Adrenal gland (tissue), 12 donors: Measurements from ENCODE around the gene EHMT1. TPM values are rescaled to one million over a fixed set of nuclear protein-coding genes. Genes with fewer than 3 reads are reported as not detected.

Source experiments
- DNase-seq, 7 donors: peaks; one replicate each; pipeline ENCODE4 v3.0.0-alpha.2; 2019 to 2020
- H3K27ac ChIP-seq, 5 donors: fragments of 200-600 bp; sonication (generic) in 4 of 5; 1 replicate in 3 of 5; 2 replicates in 2 of 5; pipeline versions ENCODE4 v1.5.1 to v1.8.0; 2016 to 2020; ENCODE audit warnings: mild to moderate bottlenecking in 1 of 5
- H3K27me3 ChIP-seq: fragments of 200-600 bp; 2 replicates; pipeline ENCODE4 v1.8.0; 2021
- H3K36me3 ChIP-seq, 2 donors: fragments of 200-600 bp; replicated peaks in 1 of 2; 1 replicate in 1 of 2; 2 replicates in 1 of 2; pipeline versions ENCODE4 v1.5.1 to v1.8.0; 2018 to 2022
- H3K4me1 ChIP-seq, 2 donors: fragments of 200-600 bp; replicated peaks in 1 of 2; 1 replicate in 1 of 2; 2 replicates in 1 of 2; pipeline versions ENCODE4 v1.5.1 to v1.8.0; 2018 to 2021
- H3K4me3 ChIP-seq, 4 donors: fragments of 200-600 bp; sonication (generic) in 3 of 4; one replicate each; pipeline ENCODE4 v1.5.1; 2016 to 2018
- H3K9me3 ChIP-seq, 3 donors: fragments of 200-600 bp; sonication (generic) in 1 of 3; replicated peaks in 1 of 3; 1 replicate in 2 of 3; 2 replicates in 1 of 3; pipeline versions ENCODE4 v1.5.1 to v1.8.0; 2016 to 2021
- CTCF ChIP-seq, 6 experiments: fragments of 450-650 bp in 4 of 6; fragments of 200-600 bp in 2 of 6; sonication (generic) in 1 of 6; IDR thresholded peaks; 1 replicate in 5 of 6; 2 replicates in 1 of 6; pipeline versions ENCODE4 v1.5.1 to v1.8.0; 2016 to 2021; ENCODE audit warnings: antibody characterized with exemption in 6 of 6, mild to moderate bottlenecking in 2 of 6, moderate library complexity in 1 of 6
- POLR2A ChIP-seq, 2 donors: fragments of 450-650 bp; IDR thresholded peaks; one replicate each; pipeline ENCODE4 v1.6.1; 2017; ENCODE audit warnings: antibody characterized with exemption in 2 of 2, mild to moderate bottlenecking in 2 of 2, moderate library complexity in 1 of 2
- WGBS, 4 donors: extraction: QIAGEN DNeasy Blood & Tissue Kit in 2 of 4; methylation state at CpG; one replicate each; pipeline versions ENCODE4 v1.1.5 to v1.1.7; 2013 to 2017; 5-methylcytosine and 5-hydroxymethylcytosine counted together
- intact Hi-C, 2 donors: fragments of 100-400 bp; cut with DNase I; formaldehyde crosslinking; loops; one replicate each; pipeline versions ENCODE4 v1.14.1 to v1.15.0; 2022 to 2023
- polyA plus RNA-seq, 3 donors: library from polyadenylated mRNA; stranded (reverse); fragments of 200-250 nt in 2 of 3; fragments of 350-450 nt in 1 of 3; fragmentation: Illumina TruSeq in 1 of 3; extraction: RNeasy Lipid Tissue Mini Kit (QIAGEN cat#74804) in 1 of 3; gene quantifications; one replicate each; pipeline ENCODE4 v1.2.3, GENCODE V29; 2013 to 2014
- total RNA-seq, 9 donors: library from RNA; depleted of rRNA in 4 of 9; stranded (reverse); fragments of >200 nt in 4 of 9; fragments of 120-200 nt in 1 of 9; fragmentation: NEBNext Ultra II Directional in 1 of 9; extraction: Animal tissue kit (Norgen Biotek cat#: 25700) in 1 of 9; gene quantifications; one replicate each; pipeline versions ENCODE4 v1.1.0 to v1.2.4, GENCODE V29; 2013 to 2023
- donor health status: healthy with polysubstance abuse.
- donor health status: Bipolar disorder and iron deficiency.
- donor health status: DM: yes; HTN: yes; CAD: no.
- donor health status: DM: no; HTN: no; CAD: no.
- donor health status: DM: no; HTN: no; CAD: no.
- donor health status: DM: yes; HTN: yes; CAD: no.

The EHMT1 gene
- total and polyA plus RNA-seq, 12 donors = 42.0 to 171 (median 71.0) TPM

GRCh38 chr9:137834846-137835546 lies 216.2 kb downstream of the EHMT1 start:
- Histone ChIP-seq H3K27ac (no peak overlapping the region), H3K4me1 (no peaks in the 10 kb centered on the region), H3K4me3 (no peak overlapping the region), H3K9me3 (no peaks in the 10 kb centered on the region), H3K36me3 (peaks cover 0 to 44% of the 10 kb centered on the region in 2 donors), H3K27me3 (no peaks in the 10 kb centered on the region)
- 95 to 97% (median 96%) methylated on average over 46 to 66 of the region's 66 CpGs for WGBS, 4 donors
- intact Hi-C loops = no loop called here
- no peak for DNase-seq
- no peak for TF ChIP-seq POLR2A (IDR thresholded peaks at IDR 0.05)
- TF ChIP-seq CTCF (IDR thresholded peaks at IDR 0.05) = no peak

GRCh38 chr9:137836151-137836830 lies 217.5 kb downstream of the EHMT1 start:
- Histone ChIP-seq H3K4me1 (no peaks in the 10 kb centered on the region), H3K27ac (no peak overlapping the region), H3K9me3 (no peaks in the 10 kb centered on the region), H3K4me3 (no peak overlapping the region), H3K27me3 (no peaks in the 10 kb centered on the region), H3K36me3 (peaks cover 0 to 44% of the 10 kb centered on the region in 2 donors)
- no peak for DNase-seq
- intact Hi-C loops = no loop called here
- WGBS, 4 donors = 86 to 94% (median 91%) methylated on average over 22 to 28 of the region's 28 CpGs
- TF ChIP-seq POLR2A (IDR thresholded peaks at IDR 0.05) (no peak), CTCF (IDR thresholded peaks at IDR 0.05) (no peak)

DNA sequence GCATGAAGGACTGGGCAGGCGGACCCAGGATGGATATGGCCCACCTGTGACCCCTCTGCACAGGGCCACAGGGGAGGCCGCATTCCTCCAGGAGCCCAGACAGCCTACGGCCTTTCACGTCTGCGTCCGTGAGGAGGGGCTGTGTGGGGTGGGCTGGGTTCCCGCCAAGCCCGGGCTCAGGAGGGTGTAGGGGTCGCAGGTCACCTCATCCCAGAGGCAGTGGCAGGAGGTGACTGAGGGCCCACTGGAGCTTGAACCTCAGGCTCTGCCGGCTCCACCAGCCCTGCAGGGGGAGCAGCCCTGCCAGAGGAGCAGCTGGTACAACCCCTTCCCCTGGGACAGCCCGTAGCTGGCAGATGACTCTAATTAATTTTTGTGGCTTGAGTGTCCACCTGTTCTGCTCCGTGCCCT lies 218.0 kb downstream of the EHMT1 start:
- WGBS, 4 donors = 70 to 80% (median 76%) methylated on average over 1 to 12 of the region's 12 CpGs
- Histone ChIP-seq H3K9me3 (no peaks in the 10 kb centered on the region), H3K27me3 (no peaks in the 10 kb centered on the region), H3K36me3 (peaks cover 0 to 44% of the 10 kb centered on the region in 2 donors), H3K4me3 (no peak overlapping the region), H3K27ac (no peak overlapping the region), H3K4me1 (no peaks in the 10 kb centered on the region)
- DNase-seq = no peak
- TF ChIP-seq POLR2A (IDR thresholded peaks at IDR 0.05) = no peak
- TF ChIP-seq CTCF (IDR thresholded peaks at IDR 0.05) = no peak
- intact Hi-C loops = no loop called here

DNA sequence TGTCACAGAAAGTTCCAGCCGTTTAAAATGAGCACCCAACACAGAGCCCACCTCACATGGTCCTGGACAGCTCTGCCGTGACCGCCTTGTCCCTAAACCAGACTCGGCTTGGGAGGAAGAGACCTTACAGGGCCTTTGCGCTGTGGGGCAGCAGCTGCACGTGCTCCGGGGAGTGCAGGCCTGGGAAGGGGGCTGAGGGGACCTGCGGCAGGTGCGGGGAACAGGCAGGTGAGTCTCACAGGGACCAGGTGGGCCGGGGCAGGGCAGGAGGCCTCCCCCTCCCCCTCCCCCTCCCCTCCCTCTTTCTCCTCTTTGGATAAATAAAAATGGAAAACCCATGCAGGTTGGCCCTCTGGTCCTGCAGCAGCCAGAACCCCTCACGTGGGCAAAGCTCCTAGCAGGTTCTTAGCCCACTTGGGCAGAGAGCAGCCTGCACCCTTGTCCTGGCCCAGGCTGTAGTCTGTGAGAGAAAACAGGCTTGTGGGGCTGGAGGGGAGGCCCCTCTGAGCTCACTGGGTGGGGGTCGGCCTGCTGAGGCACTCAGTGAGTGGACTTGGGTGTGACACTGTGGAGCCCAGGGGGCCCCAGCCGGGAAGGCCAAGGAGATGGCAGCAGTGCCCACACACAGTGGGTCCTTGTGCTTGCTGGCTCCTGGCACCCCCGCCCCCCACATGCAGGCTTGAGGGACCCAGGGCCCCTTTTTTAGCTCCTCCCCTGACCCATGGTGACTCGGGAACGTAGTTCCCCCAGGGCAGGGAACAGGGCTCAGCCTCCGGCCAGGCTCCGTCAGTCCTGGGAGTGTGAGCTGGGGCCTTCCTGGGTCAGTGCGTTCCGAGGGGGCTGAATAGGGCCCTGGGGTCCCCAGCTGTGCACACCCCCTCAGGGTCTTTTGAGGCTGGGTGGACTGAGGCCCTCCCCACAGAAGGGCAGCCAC lies 218.8 kb downstream of the EHMT1 start:
- intact Hi-C loops = no loop called here
- Histone ChIP-seq H3K27me3 (no peaks in the 10 kb centered on the region), H3K27ac (no peak overlapping the region), H3K9me3 (no peaks in the 10 kb centered on the region), H3K4me1 (no peaks in the 10 kb centered on the region), H3K36me3 (peaks cover 0 to 43% of the 10 kb centered on the region in 2 donors), H3K4me3 (no peak overlapping the region)
- 90 to 100% (median 91%) methylated on average over 1 to 20 of the region's 20 CpGs for WGBS, 4 donors
- DNase-seq = peak in 1 of 7 donors; percentile 18
- TF ChIP-seq CTCF (IDR thresholded peaks at IDR 0.05) = no peak
